HepG2 (cell line): ENCODE data around the gene ZNF132. TPM values are rescaled to one million over a fixed set of nuclear protein-coding genes. Genes with fewer than 3 reads are reported as not detected.

Source experiments
- ATAC-seq: fragments of 200-7000 bp; cut with Tn5 transposase; 3 replicates; pipeline ENCODE4 v1.9.1; 2020; ENCODE audit warnings: mild to moderate bottlenecking, moderate library complexity
- BruUV-seq: library from RNA; stranded (reverse); fragments of 400-500 nt; replicated peaks from 2 replicates; lab custom pipeline; 2021; lab: Mats Ljungman, UMichigan
- CTCF ChIA-PET: fragments of 300-600 bp; formaldehyde crosslinking; extraction: SDS; loops from one replicate; lab custom pipeline; 2021; ENCODE audit warnings: low total read pairs, inconsistent platforms, low intra/inter-chr PET ratio; lab: Yijun Ruan, JAX
- POLR2A ChIA-PET: fragments of 350-600 bp; sonication (Branson Sonifier 250); formaldehyde crosslinking; loops from one replicate; lab custom pipeline; 2020; ENCODE audit warnings: antibody characterized with exemption, inconsistent platforms; lab: Yijun Ruan, JAX
- DNase-seq: peaks from one replicate; pipeline ENCODE4 v3.0.0-alpha.2; 2015; ENCODE audit warnings: low spot score
- FAIRE-seq: peaks from 3 replicates; lab custom pipeline; 2011; peaks lifted over from hg19 to GRCh38; lab: Jason Lieb, UNC
- H2AFZ ChIP-seq: one replicate; pipeline ENCODE4 v1.6.1; 2011; ENCODE audit warnings: low read length, inconsistent platforms
- H3K27ac ChIP-seq: fragments of 300-600 bp; 3 replicates; pipeline ENCODE4 v1.8.0; 2011; ENCODE audit warnings: mixed run types, mild to moderate bottlenecking, mixed read lengths, low read length, inconsistent platforms; ENCODE audit not compliant: insufficient read depth; ENCODE audit errors: extremely low read length
- H3K27me3 ChIP-seq, 2 experiments: fragments of 200-600 bp in 1 of 2; 2 replicates in 1 of 2; 3 replicates in 1 of 2; pipeline versions ENCODE4 v1.6.0 to v1.8.0; 2011; ENCODE audit warnings: low read length in 2 of 2, mild to moderate bottlenecking in 2 of 2, moderate library complexity in 2 of 2, inconsistent platforms in 1 of 2; ENCODE audit not compliant: insufficient read depth in 2 of 2, control insufficient read depth in 1 of 2
- H3K36me3 ChIP-seq, 2 experiments: fragments of 200-600 bp in 1 of 2; replicated peaks in 1 of 2; 2 replicates in 1 of 2; 3 replicates in 1 of 2; pipeline versions ENCODE4 v1.5.1 to v1.8.0; 2011; ENCODE audit warnings: low read length in 2 of 2, inconsistent platforms in 1 of 2; ENCODE audit not compliant: insufficient read depth in 2 of 2, control insufficient read depth in 1 of 2
- H3K4me1 ChIP-seq: 2 replicates; pipeline ENCODE4 v1.5.1; 2012; ENCODE audit warnings: low read length, inconsistent platforms; ENCODE audit not compliant: insufficient read depth
- H3K4me2 ChIP-seq: 2 replicates; pipeline ENCODE4 v1.6.0; 2011; ENCODE audit warnings: low read depth, low read length, inconsistent platforms
- H3K4me3 ChIP-seq, 3 experiments: fragments of 200-600 bp in 1 of 3; sonication (generic), shearing (Covaris generic) in 1 of 3; replicated peaks in 1 of 3; 2 replicates each; pipeline ENCODE4 v1.5.1; 2011 to 2016; ENCODE audit warnings: low read length in 3 of 3, inconsistent platforms in 2 of 3, low read depth in 2 of 3, mild to moderate bottlenecking in 2 of 3, control low read depth in 1 of 3, mixed read lengths in 1 of 3; ENCODE audit not compliant: insufficient read depth in 1 of 3
- H3K79me2 ChIP-seq: one replicate; pipeline ENCODE4 v1.6.1; 2011; ENCODE audit warnings: low read length, inconsistent platforms; ENCODE audit not compliant: insufficient read depth
- H3K9ac ChIP-seq: 2 replicates; pipeline ENCODE4 v1.6.0; 2011; ENCODE audit warnings: mild to moderate bottlenecking, low read depth, low read length, inconsistent platforms; ENCODE audit not compliant: insufficient read depth
- H3K9me3 ChIP-seq: 2 replicates; pipeline ENCODE4 v1.5.1; 2012; ENCODE audit warnings: mild to moderate bottlenecking, low read length
- H4K20me1 ChIP-seq: 2 replicates; pipeline ENCODE4 v1.6.0; 2011; ENCODE audit warnings: inconsistent platforms, mild to moderate bottlenecking, low read length, moderate library complexity; ENCODE audit not compliant: insufficient read depth
- AGO2 ChIP-seq: fragments of 200-400 bp; formaldehyde crosslinking; optimal IDR thresholded peaks from 2 replicates; pipeline ENCODE3; 2017; ENCODE audit warnings: mild to moderate bottlenecking, low read depth, low read length, moderate library complexity
- GLI4 ChIP-seq: sonication (generic); formaldehyde crosslinking; IDR thresholded peaks from 2 replicates; pipeline ENCODE4 v1.5.1; 2020; ENCODE audit warnings: missing genetic modification reagents, mild to moderate bottlenecking, moderate library complexity, borderline replicate concordance
- MATR3 ChIP-seq: sonication (generic); formaldehyde crosslinking; IDR thresholded peaks from 2 replicates; pipeline ENCODE4 v1.4.0; 2020; ENCODE audit warnings: missing genetic modification reagents
- NFRKB ChIP-seq: fragments of 450-650 bp; IDR thresholded peaks from 2 replicates; pipeline ENCODE4 v1.6.1; 2017
- NR2F1 ChIP-seq, 2 experiments: fragments of 450-650 bp in 1 of 2; formaldehyde crosslinking in 1 of 2; IDR thresholded peaks; 2 replicates each; pipeline versions ENCODE4 v1.5.0 to v1.6.1; 2016 to 2020; ENCODE audit warnings: mild to moderate bottlenecking in 1 of 2, missing compliant biosample characterization in 1 of 2, missing genetic modification reagents in 1 of 2, moderate library complexity in 1 of 2
- RERE ChIP-seq: IDR thresholded peaks from 2 replicates; pipeline ENCODE4 v1.6.1; 2016; ENCODE audit warnings: low read depth, missing genetic modification reagents, missing compliant biosample characterization
- RXRB ChIP-seq: IDR thresholded peaks from 2 replicates; pipeline ENCODE4 v1.6.1; 2016; ENCODE audit warnings: borderline replicate concordance, missing genetic modification reagents, missing compliant biosample characterization
- TOPORS ChIP-seq: sonication (generic); formaldehyde crosslinking; IDR thresholded peaks from 2 replicates; pipeline ENCODE4 v1.8.0; 2023; ENCODE audit warnings: mild to moderate bottlenecking, missing genetic modification reagents
- ZBTB26 ChIP-seq: IDR thresholded peaks from 2 replicates; pipeline ENCODE4 v1.6.1; 2016; ENCODE audit warnings: missing compliant biosample characterization, missing genetic modification reagents, borderline replicate concordance
- ZFP62 ChIP-seq: sonication (generic); formaldehyde crosslinking; IDR thresholded peaks from 2 replicates; pipeline ENCODE4 v1.4.0; 2020; ENCODE audit warnings: missing genetic modification reagents
- ZNF430 ChIP-seq: sonication (generic); formaldehyde crosslinking; IDR thresholded peaks from 2 replicates; pipeline ENCODE4 v1.9.0; 2021; ENCODE audit warnings: mild to moderate bottlenecking, missing genetic modification reagents
- WGBS: methylation state at CpG from one replicate; pipeline ENCODE4 v1.1.6; 2017; ENCODE audit warnings: low lambda C conversion rate; 5-methylcytosine and 5-hydroxymethylcytosine counted together
- in situ Hi-C: cut with HindIII; loops from 2 replicates; pipeline ENCODE4 v1.10.0; 2017; ENCODE audit warnings: low pct_unique_long_range_greater_than_20kb; ENCODE audit not compliant: extremely low pct_ligation_motif_present
- intact Hi-C: fragments of 100-400 bp; cut with micrococcal nuclease; formaldehyde crosslinking; loops from one replicate; pipeline ENCODE4 v1.10.0; 2022; ENCODE audit not compliant: unreplicated experiment
- polyA plus RNA-seq, 8 experiments: library from polyadenylated mRNA; depleted of rRNA in 3 of 8; stranded (reverse) in 7 of 8; unstranded in 1 of 8; fragments of >200 nt; fragmentation: Illumina TruSeq in 4 of 8; extraction: Trizol in 4 of 8; gene quantifications; 2 replicates each; pipeline versions ENCODE4 v1.2.1 to v1.2.3, GENCODE V29; 2011 to 2016; ENCODE audit warnings: low read depth in 4 of 8, missing spikeins in 1 of 8, mixed read lengths in 1 of 8; ENCODE audit not compliant: insufficient read depth in 1 of 8
- total RNA-seq, 5 experiments: library from RNA; depleted of rRNA; stranded (reverse); fragments of >200 nt; fragmentation: Illumina TruSeq; extraction: Trizol; gene quantifications; 2 replicates each; pipeline ENCODE4 v1.2.3, GENCODE V29; 2016; ENCODE audit warnings: low read depth in 1 of 5
- TF ChIP-seq, protein P1 (sequence below): sonication (generic); formaldehyde crosslinking; IDR thresholded peaks from 2 replicates; pipeline ENCODE4 v1.4.0; 2020; ENCODE audit warnings: missing genetic modification reagents

Gene ZNF132
- total and polyA plus RNA-seq, 2 of the 13 experiments (the other 11 are each of a cell fraction or from before 2014, with no cell fraction given), result not detected

DNA sequence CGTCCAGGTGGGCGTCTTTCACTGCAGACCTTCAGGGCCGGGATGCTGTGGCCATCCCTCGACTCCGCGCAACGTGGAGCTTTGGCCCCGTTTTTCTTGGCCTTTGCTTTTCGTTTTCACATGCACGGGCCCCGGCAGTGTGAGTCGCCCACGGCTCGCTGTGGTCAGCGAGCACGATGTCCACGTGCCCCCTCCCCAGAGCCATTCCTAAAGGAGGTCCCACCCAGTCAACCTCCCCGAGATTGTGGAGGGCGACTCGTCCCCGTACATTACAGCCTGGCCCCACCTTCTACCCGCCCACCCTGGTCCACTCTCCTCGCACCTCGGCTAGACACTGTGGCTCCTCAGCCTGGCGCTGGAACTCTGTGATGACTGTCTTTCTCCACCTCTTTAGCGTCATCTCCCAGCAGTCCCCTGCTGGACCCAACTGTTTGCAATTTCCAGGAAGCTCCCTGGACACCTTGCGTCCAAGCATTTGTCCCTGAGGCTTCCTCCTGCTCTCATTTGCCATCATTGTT lies 36.6 kb upstream of the ZNF132 start (continued):
- TF ChIP-seq NR2F1 (CRISPR knock-in tag; IDR thresholded peaks at IDR 0.05), result no peak
- no peak for TF ChIP-seq MATR3 (CRISPR knock-in tag)
- TF ChIP-seq AGO2, result peak; percentile 88
- 0 out of 2 replicates have a peak, but pooled peaks have one; percentile 45 for TF ChIP-seq GLI4 (CRISPR knock-in tag)

- intact Hi-C loops, result no loop called here
- TF ChIP-seq RXRB (peak; percentile 63), ZBTB26 (CRISPR knock-in tag) (0 out of 2 replicates have a peak, but pooled peaks have one; percentile 15), RERE (CRISPR knock-in tag) (no peak), ZNF430 (no peak; the same call in 1 of the 2 replicates), TOPORS (CRISPR knock-in tag) (no peak), ZFP62 (CRISPR knock-in tag) (0 out of 2 replicates have a peak, but pooled peaks have one; percentile 46), NFRKB (no peak)
- TF ChIP-seq, protein P1, sequence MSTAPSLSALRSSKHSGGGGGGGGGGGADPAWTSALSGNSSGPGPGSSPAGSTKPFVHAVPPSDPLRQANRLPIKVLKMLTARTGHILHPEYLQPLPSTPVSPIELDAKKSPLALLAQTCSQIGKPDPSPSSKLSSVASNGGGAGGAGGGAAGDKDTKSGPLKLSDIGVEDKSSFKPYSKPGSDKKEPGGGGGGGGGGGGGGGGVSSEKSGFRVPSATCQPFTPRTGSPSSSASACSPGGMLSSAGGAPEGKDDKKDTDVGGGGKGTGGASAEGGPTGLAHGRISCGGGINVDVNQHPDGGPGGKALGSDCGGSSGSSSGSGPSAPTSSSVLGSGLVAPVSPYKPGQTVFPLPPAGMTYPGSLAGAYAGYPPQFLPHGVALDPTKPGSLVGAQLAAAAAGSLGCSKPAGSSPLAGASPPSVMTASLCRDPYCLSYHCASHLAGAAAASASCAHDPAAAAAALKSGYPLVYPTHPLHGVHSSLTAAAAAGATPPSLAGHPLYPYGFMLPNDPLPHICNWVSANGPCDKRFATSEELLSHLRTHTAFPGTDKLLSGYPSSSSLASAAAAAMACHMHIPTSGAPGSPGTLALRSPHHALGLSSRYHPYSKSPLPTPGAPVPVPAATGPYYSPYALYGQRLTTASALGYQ (CRISPR knock-in tag), result peak; percentile 65; the same call in 1 of the 2 replicates
Observed at GRCh38 chr19:58475714-58476497, 36.0 kb upstream of the ZNF132 start, which contains the start of gene ZNF446. ZNF446 (plus strand) TSS chr19:58476352; CDS start chr19:58477219, 867 bp downstream.

More at GRCh38 chr19:58475714-58476497, 36.0 kb upstream of the ZNF132 start, which contains the start of gene ZNF446:
- peak within 1 kb of the TSS; percentile 77 for H3K27ac ChIP-seq
- H3K36me3 ChIP-seq, result peaks cover 3 to 17% of the 10 kb centered on the region in 2 experiments; a peak in 4 of 5 replicates
- ATAC-seq, result peak; percentile 89
- H3K4me2 ChIP-seq, result peak within 1 kb of the TSS; percentile 97
- in situ Hi-C loops, result no loop called here
- BruUV-seq, result no TSS peak
- no peaks in the 10 kb centered on the region; a peak in 1 of 5 replicates for H3K27me3 ChIP-seq
- ChIA-PET POLR2A (interaction anchor here (0.5 to 1.5 kb wide), 14 partner anchors 10 to 114 kb away, joined by 3 to 5 read pairs (median 3); partner anchors contain the start of genes SLC27A5, ZBTB45, ZNF497 and ZNF584), CTCF (no interaction called here)
- H4K20me1 ChIP-seq, result no peaks in the 10 kb centered on the region
- DNase-seq, result peak; percentile 93
- WGBS, result under 1% methylated on average over 24 of the region's 64 CpGs
- peak within 1 kb of the TSS; percentile 75 to 88 (median 75) for H3K4me3 ChIP-seq
- H3K79me2 ChIP-seq, result no peaks in the 10 kb centered on the region
- FAIRE-seq, result peak; percentile 85
- peak within 1 kb of the TSS; percentile 24 for H2AFZ ChIP-seq
- H3K4me1 ChIP-seq, result peaks cover 20% of the 10 kb centered on the region
- H3K9me3 ChIP-seq, result no peaks in the 10 kb centered on the region
- peak within 1 kb of the TSS; percentile 73 for H3K9ac ChIP-seq
